Neural progenitor cell (in vitro differentiated cells): ENCODE measurements around the gene MPPED2. TPM values are rescaled to one million over a fixed set of nuclear protein-coding genes. Genes with fewer than 3 reads are reported as not detected.

Experiments used
- DNase-seq: peaks from one replicate; pipeline ENCODE4 v3.0.0-alpha.2; 2016; ENCODE audit warnings: low spot score
- H2AFZ ChIP-seq: fragments of 200-600 bp; sonication (generic); replicated peaks from 2 replicates; pipeline ENCODE4 v1.6.1; 2016; ENCODE audit warnings: antibody characterized with exemption
- H3F3A ChIP-seq: fragments of 200-600 bp; sonication (generic); 2 replicates; pipeline ENCODE4 v1.6.1; 2016; ENCODE audit warnings: antibody characterized with exemption, low read depth
- H3K27ac ChIP-seq: fragments of 200-600 bp; sonication (generic); 2 replicates; pipeline ENCODE4 v1.5.1; 2016; ENCODE audit warnings: mild to moderate bottlenecking
- H3K27me3 ChIP-seq: fragments of 200-600 bp; sonication (generic); 2 replicates; pipeline ENCODE4 v1.6.1; 2016; ENCODE audit warnings: mild to moderate bottlenecking, moderate library complexity
- H3K36me3 ChIP-seq: fragments of 200-600 bp; sonication (generic); 2 replicates; pipeline ENCODE4 v1.5.1; 2016
- H3K4me1 ChIP-seq: fragments of 200-600 bp; sonication (generic); 2 replicates; pipeline ENCODE4 v1.6.1; 2016; ENCODE audit warnings: mixed run types
- H3K4me2 ChIP-seq: fragments of 200-600 bp; sonication (generic); 2 replicates; pipeline ENCODE4 v1.6.1; 2016
- H3K4me3 ChIP-seq: fragments of 200-600 bp; sonication (generic); 2 replicates; pipeline ENCODE4 v1.5.1; 2016
- H3K79me2 ChIP-seq: fragments of 200-600 bp; sonication (generic); 2 replicates; pipeline ENCODE4 v1.6.1; 2016; ENCODE audit warnings: low read depth
- H3K9ac ChIP-seq: fragments of 200-600 bp; sonication (generic); 2 replicates; pipeline ENCODE4 v1.6.1; 2016
- H3K9me3 ChIP-seq: fragments of 200-600 bp; sonication (generic); 2 replicates; pipeline ENCODE4 v1.5.1; 2016; ENCODE audit warnings: low read depth
- H4K20me1 ChIP-seq: fragments of 200-600 bp; sonication (generic); 2 replicates; pipeline ENCODE4 v1.6.1; 2016; ENCODE audit warnings: low read depth
- H3K27ac Mint-ChIP-seq: 3 replicates; pipeline ENCODE4 v1.8.0; 2021; ENCODE audit warnings: mixed read lengths
- H3K27me3 Mint-ChIP-seq: 2 replicates; pipeline ENCODE4 v1.8.0; 2022; ENCODE audit warnings: low read depth, mild to moderate bottlenecking, inconsistent platforms, moderate library complexity, mixed read lengths; ENCODE audit not compliant: insufficient read depth
- H3K36me3 Mint-ChIP-seq: 3 replicates; pipeline ENCODE4 v1.8.0; 2021; ENCODE audit warnings: mixed read lengths
- H3K4me1 Mint-ChIP-seq: 3 replicates; pipeline ENCODE4 v1.8.0; 2021; ENCODE audit warnings: mixed read lengths
- H3K4me3 Mint-ChIP-seq: 3 replicates; pipeline ENCODE4 v1.8.0; 2021; ENCODE audit warnings: mild to moderate bottlenecking, moderate library complexity, mixed read lengths
- H3K9me3 Mint-ChIP-seq: 3 replicates; pipeline ENCODE4 v1.8.0; 2020; ENCODE audit warnings: mixed read lengths
- CTCF ChIP-seq: fragments of 200-600 bp; sonication (generic); IDR thresholded peaks from 2 replicates; pipeline ENCODE4 v1.5.1; 2017; ENCODE audit warnings: antibody characterized with exemption, mild to moderate bottlenecking
- EZH2 ChIP-seq: fragments of 200-600 bp; sonication (generic); IDR thresholded peaks from 2 replicates; pipeline ENCODE4 v1.6.1; 2017; ENCODE audit warnings: antibody characterized with exemption, mild to moderate bottlenecking, moderate library complexity
- EZH2phosphoT487 ChIP-seq: fragments of 200-600 bp; sonication (generic); IDR thresholded peaks from 2 replicates; pipeline ENCODE4 v1.6.1; 2017; ENCODE audit warnings: antibody characterized with exemption
- total RNA-seq: library from RNA; depleted of rRNA; stranded (reverse); fragments of >200 nt; gene quantifications from 2 replicates; pipeline ENCODE4 v1.2.3, GENCODE V29; 2015; ENCODE audit warnings: low replicate concordance

Gene MPPED2
- total RNA-seq, 1 donor from 2014 or later = 3.4 TPM

GRCh38 chr11:30447058-30447640 is 139.0 kb downstream of the MPPED2 start:
- Histone ChIP-seq H3F3A (peaks cover 21% of the 10 kb centered on the region), H3K79me2 (no peaks in the 10 kb centered on the region), H3K27ac (no peak overlapping the region), H3K4me2 (no peak overlapping the region), H4K20me1 (no peaks in the 10 kb centered on the region), H3K4me1 (peaks cover 45% of the 10 kb centered on the region), H3K9me3 (no peaks in the 10 kb centered on the region), H3K36me3 (no peaks in the 10 kb centered on the region), H2AFZ (no peak overlapping the region), H3K27me3 (peaks cover 43% of the 10 kb centered on the region), H3K9ac (no peak overlapping the region), H3K4me3 (no peak overlapping the region)
- H3K4me1 Mint-ChIP-seq = peaks cover 16% of the 10 kb centered on the region
- H3K27me3 Mint-ChIP-seq = peaks cover 2% of the 10 kb centered on the region
- no peaks in the 10 kb centered on the region for H3K36me3 Mint-ChIP-seq
- H3K4me3 Mint-ChIP-seq = no peak overlapping the region
- no peak for DNase-seq
- H3K27ac Mint-ChIP-seq = no peak overlapping the region
- H3K9me3 Mint-ChIP-seq = no peaks in the 10 kb centered on the region
- no peak for TF ChIP-seq CTCF

GRCh38 chr11:30446520-30446919 is 139.6 kb downstream of the MPPED2 start:
- Histone ChIP-seq H3K36me3 (no peaks in the 10 kb centered on the region), H3K4me1 (peaks cover 39% of the 10 kb centered on the region), H3K4me2 (no peak overlapping the region), H2AFZ (no peak overlapping the region), H3K4me3 (no peak overlapping the region), H3F3A (peaks cover 21% of the 10 kb centered on the region), H4K20me1 (no peaks in the 10 kb centered on the region), H3K27ac (no peak overlapping the region), H3K9me3 (no peaks in the 10 kb centered on the region), H3K79me2 (no peaks in the 10 kb centered on the region), H3K27me3 (peaks cover 37% of the 10 kb centered on the region), H3K9ac (no peak overlapping the region)
- DNase-seq = no peak
- H3K4me3 Mint-ChIP-seq = no peak overlapping the region
- peaks cover 10% of the 10 kb centered on the region for H3K4me1 Mint-ChIP-seq
- TF ChIP-seq CTCF (no peak), EZH2 (no peak), EZH2phosphoT487 (no peak)
- H3K27ac Mint-ChIP-seq = no peak overlapping the region
- no peaks in the 10 kb centered on the region for H3K9me3 Mint-ChIP-seq
- H3K27me3 Mint-ChIP-seq = no peaks in the 10 kb centered on the region
- no peaks in the 10 kb centered on the region for H3K36me3 Mint-ChIP-seq

GRCh38 chr11:30445056-30445455 is 141.1 kb downstream of the MPPED2 start:
- peak overlapping the region; percentile 49 for H3K4me2 ChIP-seq
- peaks cover 2% of the 10 kb centered on the region for H3K4me1 Mint-ChIP-seq
- H3K79me2 ChIP-seq = no peaks in the 10 kb centered on the region
- peaks cover 21% of the 10 kb centered on the region for H3F3A ChIP-seq
- H3K27me3 Mint-ChIP-seq = no peaks in the 10 kb centered on the region
- H3K4me3 Mint-ChIP-seq = no peak overlapping the region
- peak; percentile 78 for DNase-seq
- no peak overlapping the region for H2AFZ ChIP-seq
- H3K36me3 ChIP-seq = no peaks in the 10 kb centered on the region
- no peak overlapping the region for H3K4me3 ChIP-seq
- H3K9me3 Mint-ChIP-seq = no peaks in the 10 kb centered on the region
- peak; percentile 14 for TF ChIP-seq CTCF
- TF ChIP-seq EZH2 = no peak
- H3K9ac ChIP-seq = no peak overlapping the region
- H4K20me1 ChIP-seq = no peaks in the 10 kb centered on the region
- H3K27me3 ChIP-seq = peaks cover 22% of the 10 kb centered on the region
- H3K27ac ChIP-seq = no peak overlapping the region
- H3K4me1 ChIP-seq = peaks cover 33% of the 10 kb centered on the region
- no peak overlapping the region for H3K27ac Mint-ChIP-seq
- H3K36me3 Mint-ChIP-seq = no peaks in the 10 kb centered on the region
- H3K9me3 ChIP-seq = no peaks in the 10 kb centered on the region
